HG03196 (cell line): ENCODE measurements around the gene H3-3A.

Experiments
- ATAC-seq: cut with Tn5 transposase; IDR thresholded peaks from one replicate; pipeline ENCODE4 v1.9.1; 2021; ENCODE audit not compliant: unreplicated experiment

H3-3A gene

GRCh38 chr1:226110249-226111097 lies 48.0 kb downstream of the H3-3A start:
- peak; percentile 76 for ATAC-seq

DNA sequence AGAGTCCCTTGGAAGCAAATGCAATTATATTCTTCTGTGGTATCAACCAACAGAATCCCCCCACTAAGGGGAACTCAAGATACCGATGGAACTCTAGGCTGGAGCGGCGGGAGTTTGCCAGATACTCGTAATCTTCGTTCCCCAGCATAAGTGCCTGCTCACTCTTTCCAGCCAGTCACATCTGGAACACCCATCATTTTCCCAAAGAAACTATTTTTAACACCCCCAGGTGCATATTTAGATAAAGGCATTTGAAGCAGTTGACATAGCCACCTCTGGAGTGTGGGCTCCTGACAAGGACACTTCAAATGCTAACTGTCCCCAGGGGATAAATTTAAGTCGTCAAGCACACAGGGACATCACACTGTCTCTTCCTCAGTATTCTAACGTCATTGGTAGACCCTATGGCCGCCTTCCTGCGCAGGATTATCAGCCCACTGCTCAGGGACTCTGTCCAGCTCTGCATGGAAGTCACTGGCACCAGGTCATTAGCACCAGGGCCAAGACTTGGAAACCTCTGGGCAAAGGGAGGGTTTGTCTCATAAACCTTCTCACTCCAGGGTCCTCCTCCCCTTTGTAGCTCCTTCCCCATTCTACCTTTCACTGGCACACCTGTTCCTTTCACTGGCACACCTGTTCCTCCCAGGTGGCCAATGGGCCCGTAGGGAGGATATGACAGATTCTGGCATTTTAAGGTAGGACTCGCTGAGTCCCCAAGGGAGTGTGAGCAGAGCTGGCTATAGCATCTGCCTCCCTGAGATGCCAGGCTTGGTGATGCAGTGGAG lies 48.8 kb downstream of the H3-3A start:
- ATAC-seq = no peak

GRCh38 chr1:226111883-226112261 lies 49.4 kb downstream of the H3-3A start:
- no peak for ATAC-seq

DNA sequence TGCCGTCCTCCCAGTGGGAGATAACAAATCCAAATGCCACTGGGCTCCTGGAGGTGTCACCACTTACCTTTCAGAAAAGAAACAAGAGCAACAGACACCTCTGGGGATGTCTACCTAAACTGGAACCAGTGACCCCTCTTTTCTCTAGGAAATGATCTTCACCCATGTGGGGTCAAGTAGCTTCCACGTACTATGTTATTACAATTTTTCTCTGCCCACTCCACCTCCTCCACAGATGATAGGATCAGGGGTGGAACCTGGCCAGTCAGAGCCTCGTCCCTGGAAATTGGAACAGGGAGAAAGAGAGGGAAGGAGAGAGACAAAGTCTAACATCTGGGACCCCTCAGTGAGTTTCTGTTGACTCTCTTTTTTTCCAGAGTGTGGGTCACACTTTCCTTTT lies 50.1 kb downstream of the H3-3A start:
- no peak for ATAC-seq

- ATAC-seq = no peak
Measured at GRCh38 chr1:226116673-226117072, 54.2 kb downstream of the H3-3A start.

DNA sequence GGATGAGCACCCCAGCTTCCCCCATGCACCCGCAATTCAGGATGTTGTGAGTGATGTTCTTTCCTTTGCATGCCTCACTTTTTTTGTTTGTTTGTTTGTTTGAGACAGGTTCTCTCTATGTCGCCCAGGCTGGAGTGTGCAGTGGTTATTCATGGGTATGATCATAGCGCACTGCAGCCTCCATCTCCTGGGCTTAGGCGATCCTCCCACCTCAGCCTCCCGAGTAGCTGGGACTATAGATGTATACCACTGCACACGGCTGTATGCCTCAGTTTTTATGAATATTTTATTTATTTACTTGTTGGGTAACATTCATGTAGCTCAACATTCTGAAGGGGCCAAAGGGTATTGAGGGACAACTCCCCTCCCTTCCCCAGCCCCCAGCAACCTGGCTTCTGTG lies 54.8 kb downstream of the H3-3A start:
- ATAC-seq = no peak

DNA sequence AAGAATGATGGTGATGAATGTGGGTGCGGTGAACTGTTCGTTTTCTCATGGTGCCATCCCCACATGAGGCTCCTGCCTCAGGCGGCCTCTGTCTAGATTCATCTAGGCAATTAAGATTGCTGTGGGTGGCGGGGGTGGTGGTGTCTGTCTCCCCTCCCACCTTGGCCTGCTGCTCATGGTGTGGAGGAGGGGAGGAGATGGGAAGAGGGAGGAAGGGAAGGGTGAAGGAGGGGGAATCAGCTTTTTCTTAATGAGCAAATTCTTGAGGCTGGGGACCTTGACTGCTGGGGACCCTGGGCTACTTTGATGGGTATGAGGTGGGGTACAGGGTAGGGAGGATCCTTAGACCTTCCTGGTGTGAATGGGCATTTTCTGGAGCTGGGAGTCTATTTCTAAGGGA lies 55.8 kb downstream of the H3-3A start:
- ATAC-seq = no peak

DNA sequence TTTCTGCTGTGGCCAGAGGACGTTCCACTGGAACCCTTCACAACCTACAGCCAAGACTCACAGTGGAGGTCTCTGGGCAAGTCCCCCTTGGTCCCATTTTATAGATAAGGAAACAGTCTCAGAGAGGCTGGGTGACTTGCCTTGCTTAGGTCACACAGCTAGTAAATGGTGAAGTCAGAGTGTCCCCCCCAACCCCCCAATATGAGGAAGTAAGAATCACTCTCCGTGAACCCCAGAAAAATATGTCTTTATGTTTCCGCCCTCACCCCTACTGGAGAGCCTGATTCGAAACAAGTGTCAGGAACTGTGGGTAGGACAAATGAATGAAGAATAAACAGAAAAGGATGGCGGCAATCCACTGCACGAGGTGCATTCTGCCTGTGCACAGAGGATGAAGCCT lies 56.7 kb downstream of the H3-3A start:
- ATAC-seq = no peak

DNA sequence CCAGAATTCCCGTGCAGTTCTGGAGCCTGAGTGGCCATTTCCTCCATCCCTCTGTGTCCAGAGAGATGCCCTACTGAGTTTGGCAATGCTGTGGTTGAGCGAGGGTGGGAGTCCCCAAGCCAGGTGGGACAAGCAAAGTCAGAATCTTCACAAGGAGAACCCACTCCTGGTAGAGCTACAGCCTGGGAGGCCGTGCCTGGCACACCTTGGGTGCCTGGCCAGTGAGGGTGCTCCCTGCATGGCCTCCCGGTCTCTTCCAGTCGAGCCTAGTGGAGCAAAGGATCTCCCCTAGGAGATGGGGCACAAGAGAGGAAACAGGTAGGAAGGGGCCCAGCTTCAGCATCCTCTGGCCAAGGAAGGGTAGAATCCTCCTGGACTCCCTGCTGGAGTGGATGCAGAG lies 57.9 kb downstream of the H3-3A start:
- ATAC-seq = no peak

GRCh38 chr1:226121049-226121586 lies 58.6 kb downstream of the H3-3A start:
- ATAC-seq = no peak
